ENCODE data around the gene DFFA.
"Not testable (repeated sequence)": the region's sequence is repeated elsewhere in the genome, so short reads cannot be mapped to it uniquely, and the experiment has no call there.

The DFFA gene

DNA sequence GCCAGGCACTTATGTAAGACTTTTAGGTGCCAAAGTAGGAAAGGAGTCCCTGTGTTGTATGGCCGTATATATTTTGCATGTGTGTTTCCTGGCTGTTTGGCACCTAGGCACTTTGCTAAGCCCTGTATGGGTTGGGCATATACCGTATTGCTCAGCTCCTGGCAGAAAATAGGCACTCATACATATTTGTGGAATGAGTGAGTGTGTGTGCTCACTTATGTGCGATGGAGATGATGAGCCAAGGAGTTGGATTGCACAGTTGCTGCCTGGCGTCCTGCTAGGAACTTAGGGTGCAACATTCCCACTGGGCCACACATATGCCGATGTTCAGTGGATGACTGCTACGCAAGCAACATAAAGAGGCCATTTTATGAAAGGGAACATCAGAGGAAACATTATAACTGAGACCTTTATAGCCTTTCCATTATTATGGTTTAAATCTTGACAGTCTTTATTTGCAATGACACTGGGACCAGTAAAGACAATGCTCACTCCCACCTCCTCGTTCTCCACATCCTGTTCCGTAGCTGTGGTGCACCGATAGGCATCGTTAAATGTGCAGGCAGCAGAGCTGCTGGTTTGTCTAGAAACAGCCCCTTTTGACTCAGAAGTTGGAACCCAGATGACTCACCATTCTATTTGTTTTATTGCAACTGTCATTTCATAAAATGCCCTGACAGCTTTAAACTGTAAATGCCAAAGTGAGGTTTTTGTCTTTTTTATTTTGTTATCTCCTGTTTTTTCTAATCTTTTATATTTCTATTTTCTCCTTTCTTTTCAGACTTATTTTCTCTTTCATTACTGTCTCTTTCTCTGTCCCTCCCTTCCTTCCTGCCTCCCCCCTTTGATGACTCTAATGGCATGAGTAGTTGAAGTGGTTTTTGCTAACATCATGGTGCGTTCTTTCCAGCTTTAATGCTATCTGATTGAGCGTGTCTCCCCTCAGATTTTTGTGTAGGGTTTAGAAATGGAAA lies 38.5 kb upstream of the DFFA start:
- Histone ChIP-seq H3K27me3 (ENCODE audit: insufficient read depth, insufficient read length) (no peaks in the 10 kb centered on the region), H3K36me3 (ENCODE audit: insufficient read depth, insufficient read length, low read length) (peaks cover 2% of the 10 kb centered on the region), H3K4me3 (ENCODE audit: insufficient read length, low read depth) (no peak overlapping the region), H3K9ac (ENCODE audit: insufficient read length, low read depth) (no peak overlapping the region), H3K4me1 (ENCODE audit: insufficient read depth, insufficient read length) (peaks cover 7% of the 10 kb centered on the region), H3K9me3 (ENCODE audit: insufficient read depth, low read length) (no peaks in the 10 kb centered on the region)
- TF ChIP-seq YY1 (IDR thresholded peaks at IDR 0.05; ENCODE audit: insufficient read depth, insufficient read length) (no peak), SUZ12 (IDR thresholded peaks at IDR 0.05; ENCODE audit: extremely low read depth, insufficient read depth, insufficient read length) (no peak), ZNF274 (IDR thresholded peaks at IDR 0.05; ENCODE audit: low read depth, low read length) (no peak)
- no peak for DNase-seq (ENCODE audit: low read depth, low spot score)

DNA sequence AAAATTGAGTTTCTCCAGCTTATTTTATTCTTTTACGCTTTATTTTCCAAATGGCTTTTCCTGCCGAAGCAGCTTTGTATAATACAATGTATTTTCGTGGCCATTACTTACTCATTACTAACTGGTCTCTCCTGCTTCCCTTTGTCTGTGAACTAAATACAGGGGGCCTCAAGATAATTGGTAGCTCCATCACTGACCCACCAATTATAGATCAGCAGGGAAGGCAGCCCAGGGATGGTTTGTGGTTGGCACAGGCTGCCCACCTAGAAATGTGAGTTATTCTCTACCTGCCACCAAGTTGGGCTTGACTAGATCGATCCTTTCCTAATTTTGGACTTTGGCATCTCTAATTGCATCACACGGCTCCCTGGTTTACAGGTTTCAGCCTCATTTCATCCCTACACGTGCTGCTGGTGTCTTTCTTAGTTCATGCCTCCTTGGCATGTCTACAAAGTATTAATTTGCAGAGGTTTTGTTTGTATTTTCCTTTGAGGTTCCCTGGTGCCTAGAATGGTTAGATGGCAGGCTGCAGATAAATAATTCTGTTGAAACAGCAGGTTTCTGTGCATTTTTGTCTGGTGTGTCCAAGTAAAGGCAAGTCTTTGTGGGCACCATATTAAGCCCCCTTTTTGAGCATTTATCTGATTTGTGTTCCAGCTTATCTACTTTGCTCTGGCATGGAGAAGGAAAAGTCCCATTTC lies 37.6 kb upstream of the DFFA start:
- H3K36me3 ChIP-seq (ENCODE audit: insufficient read depth, insufficient read length, low read length): peaks cover 2% of the 10 kb centered on the region
- H3K9me3 ChIP-seq (ENCODE audit: insufficient read depth, low read length): no peaks in the 10 kb centered on the region
- no peak for TF ChIP-seq YY1 (IDR thresholded peaks at IDR 0.05; ENCODE audit: insufficient read depth, insufficient read length)
- no peak for TF ChIP-seq SUZ12 (IDR thresholded peaks at IDR 0.05; ENCODE audit: extremely low read depth, insufficient read depth, insufficient read length)
- TF ChIP-seq ZNF274 (IDR thresholded peaks at IDR 0.05; ENCODE audit: low read depth, low read length): no peak
- no peaks in the 10 kb centered on the region for H3K27me3 ChIP-seq (ENCODE audit: insufficient read depth, insufficient read length)
- no peak overlapping the region for H3K9ac ChIP-seq (ENCODE audit: insufficient read length, low read depth)
- H3K4me1 ChIP-seq (ENCODE audit: insufficient read depth, insufficient read length): peaks cover 7% of the 10 kb centered on the region
- no peak overlapping the region for H3K4me3 ChIP-seq (ENCODE audit: insufficient read length, low read depth)
- DNase-seq (ENCODE audit: low read depth, low spot score): no peak

DNA sequence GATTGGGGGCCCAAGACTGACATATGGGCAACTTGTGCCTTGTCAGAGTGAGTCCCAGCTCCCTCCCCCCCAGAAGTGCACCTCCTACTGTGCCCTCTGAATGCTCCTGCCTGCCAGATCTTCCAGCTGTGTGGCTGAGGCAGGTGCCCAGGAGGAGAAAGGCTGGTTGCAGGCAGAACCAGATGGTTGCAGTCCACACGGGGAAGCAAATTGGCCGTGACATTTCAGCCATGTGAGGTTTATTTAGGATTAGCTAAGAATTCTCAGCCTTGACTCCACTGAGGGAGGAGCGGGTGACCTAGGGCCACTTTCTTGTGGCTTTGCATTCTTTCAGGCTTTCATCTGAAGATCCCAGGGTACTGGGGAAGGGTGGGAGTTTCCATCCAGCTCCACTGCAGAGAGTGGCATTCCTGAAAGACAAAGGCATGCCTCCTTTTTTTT lies 36.2 kb upstream of the DFFA start:
- Histone ChIP-seq H3K36me3 (ENCODE audit: insufficient read depth, insufficient read length, low read length) (peaks cover 2% of the 10 kb centered on the region), H3K27me3 (ENCODE audit: insufficient read depth, insufficient read length) (no peaks in the 10 kb centered on the region), H3K9me3 (ENCODE audit: insufficient read depth, low read length) (no peaks in the 10 kb centered on the region), H3K4me1 (ENCODE audit: insufficient read depth, insufficient read length) (peaks cover 7% of the 10 kb centered on the region), H3K9ac (ENCODE audit: insufficient read length, low read depth) (no peak overlapping the region), H3K4me3 (ENCODE audit: insufficient read length, low read depth) (no peak overlapping the region)
- peak; percentile 75 for DNase-seq (ENCODE audit: low read depth, low spot score)
- no peak for TF ChIP-seq ZNF274 (IDR thresholded peaks at IDR 0.05; ENCODE audit: low read depth, low read length)
- no peak for TF ChIP-seq SUZ12 (IDR thresholded peaks at IDR 0.05; ENCODE audit: extremely low read depth, insufficient read depth, insufficient read length)
- no peak for TF ChIP-seq YY1 (IDR thresholded peaks at IDR 0.05; ENCODE audit: insufficient read depth, insufficient read length)

DNA sequence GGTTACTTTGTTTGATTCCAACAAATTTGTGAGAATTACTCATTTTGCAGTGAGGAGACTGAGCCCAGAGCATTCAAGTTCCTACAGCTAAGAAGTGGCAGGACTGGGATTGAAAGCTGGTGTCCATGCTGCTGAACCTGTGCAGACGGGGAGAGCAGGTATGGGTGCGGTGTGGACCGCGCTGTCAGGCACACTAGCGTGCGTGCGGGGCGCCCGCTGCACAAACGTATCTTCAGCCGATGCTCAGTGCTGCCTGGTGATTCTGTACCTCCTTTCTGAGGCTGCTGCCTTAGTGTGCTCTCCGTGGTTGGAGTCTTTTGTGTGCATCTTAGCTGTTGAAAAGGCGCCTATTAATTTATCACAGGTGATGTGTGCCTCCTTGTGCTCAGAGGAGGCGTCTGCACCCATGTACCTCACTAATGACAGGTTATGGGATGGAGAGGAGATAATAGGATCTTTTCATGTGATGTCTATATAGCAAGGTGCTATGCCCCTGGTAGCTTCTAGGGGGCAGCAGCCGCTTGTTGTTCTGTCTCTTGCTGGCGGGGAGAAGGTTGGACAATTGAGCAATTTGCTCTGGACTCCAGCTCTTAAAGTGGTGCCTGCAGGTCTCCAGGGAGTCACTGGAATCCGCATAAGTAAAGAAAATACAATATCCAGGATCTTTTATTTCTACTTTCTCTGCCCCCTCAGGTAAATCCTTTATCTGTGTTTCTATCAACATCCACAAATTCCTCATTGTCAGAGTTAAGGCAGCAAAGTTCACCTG lies 35.0 kb upstream of the DFFA start:
- no peak for DNase-seq (ENCODE audit: low read depth, low spot score)
- no peak for TF ChIP-seq SUZ12 (IDR thresholded peaks at IDR 0.05; ENCODE audit: extremely low read depth, insufficient read depth, insufficient read length)
- Histone ChIP-seq H3K9ac (ENCODE audit: insufficient read length, low read depth) (no peak overlapping the region), H3K36me3 (ENCODE audit: insufficient read depth, insufficient read length, low read length) (peaks cover 2% of the 10 kb centered on the region), H3K4me3 (ENCODE audit: insufficient read length, low read depth) (no peak overlapping the region), H3K4me1 (ENCODE audit: insufficient read depth, insufficient read length) (peaks cover 7% of the 10 kb centered on the region), H3K9me3 (ENCODE audit: insufficient read depth, low read length) (no peaks in the 10 kb centered on the region), H3K27me3 (ENCODE audit: insufficient read depth, insufficient read length) (no peaks in the 10 kb centered on the region)

DNA sequence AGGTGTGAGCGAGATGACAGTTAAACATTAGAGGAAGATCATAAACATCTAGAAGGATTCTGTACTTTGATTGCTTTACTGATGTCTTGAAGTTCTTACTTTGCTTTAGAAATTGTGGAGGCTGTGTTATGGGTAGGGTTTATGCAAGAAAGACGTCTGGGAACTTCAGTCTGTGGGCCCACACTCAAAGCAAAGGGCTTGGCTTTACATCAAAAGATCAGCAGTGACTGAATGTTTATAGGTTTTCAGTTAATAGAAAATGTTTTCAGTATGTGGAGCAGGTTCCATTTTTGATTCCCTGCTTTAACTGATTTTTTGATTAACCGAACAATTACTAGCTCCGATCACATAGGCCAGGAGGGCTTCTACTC lies 34.3 kb upstream of the DFFA start:
- Histone ChIP-seq H3K9ac (ENCODE audit: insufficient read length, low read depth) (no peak overlapping the region), H3K36me3 (ENCODE audit: insufficient read depth, insufficient read length, low read length) (peaks cover 1% of the 10 kb centered on the region), H3K27me3 (ENCODE audit: insufficient read depth, insufficient read length) (no peaks in the 10 kb centered on the region), H3K9me3 (ENCODE audit: insufficient read depth, low read length) (no peaks in the 10 kb centered on the region), H3K4me1 (ENCODE audit: insufficient read depth, insufficient read length) (peaks cover 7% of the 10 kb centered on the region), H3K4me3 (ENCODE audit: insufficient read length, low read depth) (no peak overlapping the region)
- TF ChIP-seq ZNF274 (IDR thresholded peaks at IDR 0.05; ENCODE audit: low read depth, low read length) (no peak), SUZ12 (IDR thresholded peaks at IDR 0.05; ENCODE audit: extremely low read depth, insufficient read depth, insufficient read length) (no peak), YY1 (IDR thresholded peaks at IDR 0.05; ENCODE audit: insufficient read depth, insufficient read length) (no peak)
- no peak for DNase-seq (ENCODE audit: low read depth, low spot score)

DNA sequence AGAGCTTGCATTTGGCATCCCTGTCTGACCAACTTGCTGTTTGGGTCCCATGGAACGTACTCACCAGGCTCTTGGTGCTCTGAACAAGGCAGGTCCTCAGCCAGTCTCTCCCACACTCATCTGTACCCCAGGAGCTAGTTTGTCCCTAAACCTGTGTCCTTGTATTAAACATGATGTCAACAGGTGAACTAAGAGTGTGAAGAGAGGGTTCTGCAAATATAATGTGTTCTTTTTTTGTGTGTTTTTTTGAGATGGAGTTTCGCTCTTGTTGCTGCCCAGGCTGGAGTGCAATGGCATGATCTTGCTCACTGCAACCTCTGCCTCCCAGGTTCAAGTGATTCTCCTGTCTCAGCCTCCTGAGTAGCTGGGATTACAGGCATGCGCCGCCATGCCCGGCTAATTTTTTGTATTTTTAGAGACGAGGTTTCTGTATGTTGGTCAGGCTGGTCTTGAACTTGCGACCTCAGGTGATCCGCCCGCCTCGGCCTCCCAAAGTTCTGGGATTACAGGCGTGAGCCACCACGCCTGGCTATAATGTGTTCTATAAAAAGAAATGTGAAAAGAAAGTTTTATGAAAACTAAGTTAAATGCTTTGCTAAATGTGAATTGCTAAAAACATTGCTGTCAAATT lies 33.8 kb upstream of the DFFA start:
- H3K9ac ChIP-seq (ENCODE audit: insufficient read length, low read depth); H3K27me3 ChIP-seq (ENCODE audit: insufficient read depth, insufficient read length); H3K36me3 ChIP-seq (ENCODE audit: insufficient read depth, insufficient read length, low read length); DNase-seq (ENCODE audit: low read depth, low spot score); H3K4me3 ChIP-seq (ENCODE audit: insufficient read length, low read depth); H3K4me1 ChIP-seq (ENCODE audit: insufficient read depth, insufficient read length); H3K9me3 ChIP-seq (ENCODE audit: insufficient read depth, low read length): not testable (repeated sequence)
